IPS-20b (cell line): ENCODE measurements around the gene HMOX1.

Experiments
- H3K27ac ChIP-seq: one replicate; pipeline ENCODE4 v1.5.1; 2013; ENCODE audit warnings: low read length
- H3K27me3 ChIP-seq: 2 replicates; pipeline ENCODE4 v1.6.1; 2013; ENCODE audit warnings: mild to moderate bottlenecking, low read length, inconsistent platforms; ENCODE audit not compliant: insufficient read depth
- H3K36me3 ChIP-seq: 2 replicates; pipeline ENCODE4 v1.6.1; 2013; ENCODE audit warnings: low read depth, mild to moderate bottlenecking, inconsistent platforms, low read length, moderate library complexity; ENCODE audit not compliant: insufficient read depth
- H3K4me1 ChIP-seq: 2 replicates; pipeline ENCODE4 v1.6.1; 2013; ENCODE audit warnings: mild to moderate bottlenecking, control low read depth, inconsistent platforms, low read length, moderate library complexity; ENCODE audit not compliant: insufficient read depth
- H3K4me3 ChIP-seq: 2 replicates; pipeline ENCODE4 v1.5.1; 2013; ENCODE audit warnings: mild to moderate bottlenecking, low read length, inconsistent platforms
- H3K9ac ChIP-seq: 2 replicates; pipeline ENCODE4 v1.6.1; 2013; ENCODE audit warnings: low read depth, mild to moderate bottlenecking, inconsistent platforms, low read length, moderate library complexity
- H3K9me3 ChIP-seq: 2 replicates; pipeline ENCODE4 v1.6.1; 2013; ENCODE audit warnings: mild to moderate bottlenecking, low read depth, low read length, inconsistent platforms; ENCODE audit not compliant: insufficient read depth

HMOX1 gene

GRCh38 chr22:35380537-35381423, at the start of gene HMOX1:
HMOX1 (plus strand) TSS chr22:35381096; CDS start chr22:35381174, 78 bp downstream.
- H3K4me1 ChIP-seq: peaks cover 34% of the 10 kb centered on the region
- no peaks in the 10 kb centered on the region for H3K9me3 ChIP-seq
- H3K27me3 ChIP-seq: peaks cover 4% of the 10 kb centered on the region; the same call in 1 of the 2 replicates
- H3K4me3 ChIP-seq: peak within 1 kb of the TSS; percentile 60
- H3K27ac ChIP-seq: no peak within 1 kb of the TSS
- peaks cover 9% of the 10 kb centered on the region; the same call in 1 of the 2 replicates for H3K36me3 ChIP-seq
- peak within 1 kb of the TSS; percentile 60; the same call in 1 of the 2 replicates for H3K9ac ChIP-seq

GRCh38 chr22:35332278-35332677, 48.6 kb upstream of the HMOX1 start:
- Histone ChIP-seq H3K27me3 (no peaks in the 10 kb centered on the region), H3K9ac (no peak overlapping the region), H3K4me3 (no peak overlapping the region), H3K9me3 (no peaks in the 10 kb centered on the region), H3K36me3 (peaks cover 49% of the 10 kb centered on the region), H3K4me1 (no peaks in the 10 kb centered on the region), H3K27ac (no peak overlapping the region)

- no peak overlapping the region for H3K27ac ChIP-seq
- no peaks in the 10 kb centered on the region for H3K27me3 ChIP-seq
- H3K36me3 ChIP-seq: peaks cover 43% of the 10 kb centered on the region
- H3K4me1 ChIP-seq: no peaks in the 10 kb centered on the region
- no peaks in the 10 kb centered on the region for H3K9me3 ChIP-seq
- H3K9ac ChIP-seq: no peak overlapping the region
- no peak overlapping the region for H3K4me3 ChIP-seq
Observed at GRCh38 chr22:35333220-35333619, 47.7 kb upstream of the HMOX1 start.

GRCh38 chr22:35334004-35334403, 46.9 kb upstream of the HMOX1 start:
- H3K4me3 ChIP-seq: no peak overlapping the region
- no peaks in the 10 kb centered on the region for H3K27me3 ChIP-seq
- no peaks in the 10 kb centered on the region for H3K9me3 ChIP-seq
- H3K36me3 ChIP-seq: peaks cover 45% of the 10 kb centered on the region
- no peak overlapping the region for H3K27ac ChIP-seq
- no peak overlapping the region for H3K9ac ChIP-seq
- no peaks in the 10 kb centered on the region for H3K4me1 ChIP-seq

- no peaks in the 10 kb centered on the region for H3K27me3 ChIP-seq
- H3K9me3 ChIP-seq: no peaks in the 10 kb centered on the region
- peaks cover 45% of the 10 kb centered on the region for H3K36me3 ChIP-seq
- no peak overlapping the region for H3K27ac ChIP-seq
- H3K4me1 ChIP-seq: no peaks in the 10 kb centered on the region
- H3K4me3 ChIP-seq: no peak overlapping the region
- H3K9ac ChIP-seq: no peak overlapping the region
Observed at GRCh38 chr22:35335468-35335867, 45.4 kb upstream of the HMOX1 start.

GRCh38 chr22:35335936-35336781, 44.7 kb upstream of the HMOX1 start:
- no peaks in the 10 kb centered on the region for H3K9me3 ChIP-seq

GRCh38 chr22:35337932-35338331, 43.0 kb upstream of the HMOX1 start:
- peaks cover 37% of the 10 kb centered on the region for H3K36me3 ChIP-seq
- H3K27ac ChIP-seq: no peak overlapping the region

More at GRCh38 chr22:35335936-35336781, 44.7 kb upstream of the HMOX1 start:
- Histone ChIP-seq H3K27ac (no peak overlapping the region), H3K4me1 (no peaks in the 10 kb centered on the region), H3K4me3 (no peak overlapping the region), H3K9ac (no peak overlapping the region), H3K36me3 (peaks cover 45% of the 10 kb centered on the region), H3K27me3 (no peaks in the 10 kb centered on the region)

GRCh38 chr22:35341090-35341874, 39.6 kb upstream of the HMOX1 start:
- H3K9ac ChIP-seq: no peak overlapping the region
- no peaks in the 10 kb centered on the region for H3K27me3 ChIP-seq
- H3K4me3 ChIP-seq: no peak overlapping the region
- peaks cover 17% of the 10 kb centered on the region; the same call in 1 of the 2 replicates for H3K36me3 ChIP-seq
- no peaks in the 10 kb centered on the region for H3K4me1 ChIP-seq
- no peaks in the 10 kb centered on the region for H3K9me3 ChIP-seq
- no peak overlapping the region for H3K27ac ChIP-seq

More at GRCh38 chr22:35337932-35338331, 43.0 kb upstream of the HMOX1 start:
- Histone ChIP-seq H3K4me1 (no peaks in the 10 kb centered on the region), H3K27me3 (no peaks in the 10 kb centered on the region), H3K9me3 (no peaks in the 10 kb centered on the region), H3K4me3 (no peak overlapping the region), H3K9ac (no peak overlapping the region)

GRCh38 chr22:35342390-35342789, 38.5 kb upstream of the HMOX1 start:
- Histone ChIP-seq H3K4me3 (no peak overlapping the region), H3K36me3 (peaks cover 12% of the 10 kb centered on the region; the same call in 1 of the 2 replicates), H3K27me3 (no peaks in the 10 kb centered on the region), H3K27ac (no peak overlapping the region), H3K4me1 (no peaks in the 10 kb centered on the region), H3K9me3 (no peaks in the 10 kb centered on the region), H3K9ac (no peak overlapping the region)

- Histone ChIP-seq H3K27ac (no peak overlapping the region), H3K4me3 (no peak overlapping the region), H3K27me3 (no peaks in the 10 kb centered on the region), H3K9ac (no peak overlapping the region), H3K36me3 (0 out of 2 replicates have a peak, but pooled peaks cover 5% of the 10 kb centered on the region), H3K9me3 (no peaks in the 10 kb centered on the region), H3K4me1 (no peaks in the 10 kb centered on the region)
Observed at GRCh38 chr22:35343664-35344550, 37.0 kb upstream of the HMOX1 start.
